SK-N-SH (cell line): ENCODE results near the gene ARAP1. TPM values are rescaled to one million over a fixed set of nuclear protein-coding genes. Genes with fewer than 3 reads are reported as not detected.

Experiments
- CTCF ChIA-PET: fragments of 300-600, 350-600 bp; formaldehyde crosslinking; extraction: SDS; loops from one replicate; lab custom pipeline; 2021; lab: Yijun Ruan, JAX
- POLR2A ChIA-PET: fragments of 350-600 bp; sonication (Branson Sonifier 250); formaldehyde crosslinking; extraction: SDS; loops from one replicate; lab custom pipeline; 2020; ENCODE audit warnings: antibody characterized with exemption, inconsistent platforms; lab: Yijun Ruan, JAX
- DNase-seq: peaks from one replicate; pipeline ENCODE4 v3.0.0; 2012
- H2AFZ ChIP-seq: fragments of 200-600 bp; sonication (generic); 2 replicates; pipeline ENCODE4 v1.8.1; 2016; ENCODE audit warnings: antibody characterized with exemption, mild to moderate bottlenecking, low read depth
- H3F3A ChIP-seq: fragments of 200-600 bp; sonication (generic); replicated peaks from 2 replicates; pipeline ENCODE3; 2016; ENCODE audit warnings: antibody characterized with exemption, mild to moderate bottlenecking; ENCODE audit not compliant: insufficient read depth
- H3K27ac ChIP-seq, 2 experiments: fragments of 200-500 bp in 1 of 2; fragments of 200-600 bp in 1 of 2; sonication (Bioruptor generic) in 1 of 2; sonication (generic), shearing (Covaris generic) in 1 of 2; 2 replicates each; pipeline versions ENCODE4 v1.5.1 to v1.6.1; 2014 to 2016; ENCODE audit warnings: low read depth in 2 of 2, inconsistent platforms in 1 of 2, low read length in 1 of 2, mild to moderate bottlenecking in 1 of 2, mixed read lengths in 1 of 2
- H3K27me3 ChIP-seq: fragments of 200-600 bp; sonication (generic), shearing (Covaris generic); 2 replicates; pipeline ENCODE4 v1.6.1; 2016; ENCODE audit warnings: mixed run types; ENCODE audit not compliant: insufficient read depth
- H3K36me3 ChIP-seq, 2 experiments: fragments of 200-500 bp in 1 of 2; fragments of 200-600 bp in 1 of 2; sonication (Bioruptor generic) in 1 of 2; sonication (generic) in 1 of 2; replicated peaks in 1 of 2; 2 replicates each; pipeline versions ENCODE3 to v1.5.1; 2014 to 2016; ENCODE audit warnings: low read length in 1 of 2, mild to moderate bottlenecking in 1 of 2; ENCODE audit not compliant: insufficient read depth in 2 of 2, control insufficient read depth in 1 of 2
- H3K4me1 ChIP-seq, 2 experiments: fragments of 200-500 bp in 1 of 2; fragments of 200-600 bp in 1 of 2; sonication (Bioruptor generic) in 1 of 2; sonication (generic), shearing (Covaris generic) in 1 of 2; 2 replicates each; pipeline versions ENCODE4 v1.5.1 to v1.6.1; 2014 to 2016; ENCODE audit warnings: low read depth in 1 of 2, low read length in 1 of 2, mixed run types in 1 of 2; ENCODE audit not compliant: insufficient read depth in 2 of 2, control insufficient read depth in 1 of 2
- H3K4me2 ChIP-seq: fragments of 200-600 bp; sonication (generic), shearing (Covaris generic); 2 replicates; pipeline ENCODE4 v1.6.1; 2017; ENCODE audit warnings: mixed run types
- H3K4me3 ChIP-seq, 2 experiments: fragments of 200-500 bp in 1 of 2; fragments of 200-600 bp in 1 of 2; sonication (Bioruptor generic) in 1 of 2; sonication (generic), shearing (Covaris generic) in 1 of 2; 2 replicates each; pipeline versions ENCODE4 v1.5.1 to v1.8.1; 2014 to 2016; ENCODE audit warnings: low read depth in 2 of 2, inconsistent platforms in 1 of 2, low read length in 1 of 2, mild to moderate bottlenecking in 1 of 2, mixed read lengths in 1 of 2, moderate library complexity in 1 of 2
- H3K79me2 ChIP-seq: fragments of 200-600 bp; sonication (generic); 2 replicates; pipeline ENCODE4 v1.8.1; 2017; ENCODE audit warnings: mild to moderate bottlenecking; ENCODE audit not compliant: insufficient read depth
- H3K9ac ChIP-seq: fragments of 200-600 bp; sonication (generic); 2 replicates; pipeline ENCODE4 v1.6.1; 2017; ENCODE audit warnings: mixed run types
- H3K9me2 ChIP-seq: fragments of 200-600 bp; sonication (generic); 2 replicates; pipeline ENCODE4 v1.6.1; 2017; ENCODE audit warnings: mixed run types
- H3K9me3 ChIP-seq: fragments of 200-600 bp; sonication (generic); 2 replicates; pipeline ENCODE4 v1.6.1; 2017; ENCODE audit warnings: mixed run types, mild to moderate bottlenecking, moderate library complexity
- H4K20me1 ChIP-seq: fragments of 200-600 bp; sonication (generic); 2 replicates; pipeline ENCODE4 v1.6.1; 2017; ENCODE audit warnings: mild to moderate bottlenecking, mixed run types; ENCODE audit not compliant: insufficient read depth
- CHD2 ChIP-seq: fragments of 150-350 bp; IDR thresholded peaks from 2 replicates; pipeline ENCODE4 v1.6.1; 2018; ENCODE audit warnings: low read length; ENCODE audit not compliant: partially characterized antibody
- EP300 ChIP-seq, 2 experiments: IDR thresholded peaks; 2 replicates each; pipeline versions ENCODE4 v1.4.0 to v1.6.1; 2012; ENCODE audit warnings: borderline replicate concordance in 1 of 2, low read depth in 1 of 2, low read length in 1 of 2
- EZH2phosphoT487 ChIP-seq: fragments of 200-600 bp; sonication (generic); IDR thresholded peaks from 2 replicates; pipeline ENCODE4 v1.6.1; 2017; ENCODE audit warnings: low read depth, mixed run types, mild to moderate bottlenecking, antibody characterized with exemption, moderate library complexity, borderline replicate concordance
- FOSL2 ChIP-seq: IDR thresholded peaks from 2 replicates; pipeline ENCODE4 v1.4.0; 2012; ENCODE audit warnings: low read depth, mild to moderate bottlenecking, moderate library complexity, borderline replicate concordance
- FOXJ3 ChIP-seq: sonication (generic); formaldehyde crosslinking; IDR thresholded peaks from 2 replicates; pipeline ENCODE4 v1.5.1; 2020; ENCODE audit warnings: mild to moderate bottlenecking, missing genetic modification reagents
- FOXM1 ChIP-seq: IDR thresholded peaks from 2 replicates; pipeline ENCODE4 v1.4.0; 2012; ENCODE audit warnings: low read depth, mild to moderate bottlenecking
- GATA2 ChIP-seq: sonication (generic); formaldehyde crosslinking; IDR thresholded peaks from 2 replicates; pipeline ENCODE4 v1.5.0; 2020; ENCODE audit warnings: mild to moderate bottlenecking, missing genetic modification reagents
- JUND ChIP-seq: IDR thresholded peaks from 2 replicates; pipeline ENCODE4 v1.4.0; 2012
- MEF2A ChIP-seq: IDR thresholded peaks from 2 replicates; pipeline ENCODE4 v1.4.0; 2012; ENCODE audit warnings: low read depth, borderline replicate concordance
- MXI1 ChIP-seq: IDR thresholded peaks from 2 replicates; pipeline ENCODE4 v1.6.1; 2012; ENCODE audit warnings: mild to moderate bottlenecking, low read depth, low read length, improper control_type of control experiment
- NRF1 ChIP-seq: IDR thresholded peaks from 2 replicates; pipeline ENCODE4 v1.6.1; 2012; ENCODE audit warnings: low read depth, mild to moderate bottlenecking, low read length
- POLR2AphosphoS5 ChIP-seq: IDR thresholded peaks from 2 replicates; pipeline ENCODE4 v1.6.1; 2012; ENCODE audit warnings: low read depth, low read length
- RCOR1 ChIP-seq: fragments of 150-350 bp; IDR thresholded peaks from 2 replicates; pipeline ENCODE4 v1.6.1; 2017; ENCODE audit warnings: antibody characterized with exemption, low read length
- RFX5 ChIP-seq: IDR thresholded peaks from 2 replicates; pipeline ENCODE4 v1.6.1; 2012; ENCODE audit warnings: mild to moderate bottlenecking, improper control_type of control experiment, low read length
- RXRA ChIP-seq: IDR thresholded peaks from 2 replicates; pipeline ENCODE4 v1.4.0; 2012; ENCODE audit warnings: low read depth, mild to moderate bottlenecking, borderline replicate concordance
- SMC3 ChIP-seq: IDR thresholded peaks from 2 replicates; pipeline ENCODE4 v1.6.1; 2012; ENCODE audit warnings: low read depth, low read length, improper control_type of control experiment
- TAF1 ChIP-seq: IDR thresholded peaks from 2 replicates; pipeline ENCODE4 v1.6.1; 2012; ENCODE audit warnings: low read depth, mild to moderate bottlenecking, low read length, moderate library complexity, borderline replicate concordance
- TCF12 ChIP-seq: IDR thresholded peaks from 2 replicates; pipeline ENCODE4 v1.4.0; 2012
- TEAD4 ChIP-seq: IDR thresholded peaks from 2 replicates; pipeline ENCODE4 v1.4.0; 2012; ENCODE audit warnings: mild to moderate bottlenecking, borderline replicate concordance; ENCODE audit not compliant: insufficient read depth
- YY1 ChIP-seq: IDR thresholded peaks from 2 replicates; pipeline ENCODE4 v1.4.0; 2012; ENCODE audit warnings: low read depth, mild to moderate bottlenecking
- WGBS: methylation state at CpG from one replicate; pipeline ENCODE4 v1.1.6; 2017; ENCODE audit warnings: low lambda C conversion rate; 5-methylcytosine and 5-hydroxymethylcytosine counted together
- polyA plus RNA-seq, 3 experiments: library from polyadenylated mRNA; depleted of rRNA; stranded (reverse); fragments of >200 nt; gene quantifications; 2 replicates each; pipeline ENCODE4 v1.2.3, GENCODE V29; 2012
- TF ChIP-seq, protein P1 (sequence below): fragments of 200-600 bp; sonication (generic); IDR thresholded peaks from 2 replicates; pipeline ENCODE4 v1.6.1; 2017; ENCODE audit warnings: antibody characterized with exemption, mild to moderate bottlenecking, moderate library complexity
- TF ChIP-seq, protein P2 (sequence below): IDR thresholded peaks from 2 replicates; pipeline ENCODE4 v1.4.0; 2012; ENCODE audit warnings: low read depth, borderline replicate concordance
- TF ChIP-seq, protein P3 (sequence below): IDR thresholded peaks from 2 replicates; pipeline ENCODE4 v1.4.0; 2012; ENCODE audit warnings: low read depth

ARAP1 gene
- polyA plus RNA-seq, 1 of the 3 experiments (the other 2 are of a cell fraction) = 56.6 TPM

DNA sequence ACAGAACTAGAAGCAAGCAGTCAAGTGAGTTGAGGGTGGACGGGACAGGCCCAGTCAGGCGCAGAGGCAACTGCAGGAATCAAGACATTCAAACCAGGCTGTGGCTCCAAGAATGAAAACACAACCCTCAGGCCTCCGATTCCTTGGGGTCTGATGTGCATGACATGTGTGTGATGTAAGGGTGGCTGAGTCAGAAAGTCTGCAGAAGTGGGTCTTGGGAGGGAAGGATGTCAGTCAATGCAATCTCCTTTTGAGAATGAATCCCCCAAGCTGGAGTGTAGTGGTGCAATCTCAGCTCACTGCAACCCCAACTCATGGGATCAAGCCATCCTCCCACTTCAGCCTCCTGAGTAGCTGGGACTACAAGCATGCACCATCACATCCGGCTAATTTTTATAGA lies 62.0 kb downstream of the ARAP1 start:
- Histone ChIP-seq H3K9me2 (no peaks in the 10 kb centered on the region), H4K20me1 (no peaks in the 10 kb centered on the region), H3K27me3 (no peaks in the 10 kb centered on the region)
- POLR2A ChIA-PET = no interaction called here
- 89% methylated on average over 4 of the region's 4 CpGs for WGBS
- TF ChIP-seq MEF2A = no peak
- no peak for TF ChIP-seq EZH2phosphoT487
- no peak for TF ChIP-seq CHD2
- TF ChIP-seq POLR2AphosphoS5 = no peak
- TF ChIP-seq JUND = no peak
- no peak for TF ChIP-seq MXI1
- TF ChIP-seq GATA2 (CRISPR knock-in tag) = no peak
- TF ChIP-seq, protein P1, sequence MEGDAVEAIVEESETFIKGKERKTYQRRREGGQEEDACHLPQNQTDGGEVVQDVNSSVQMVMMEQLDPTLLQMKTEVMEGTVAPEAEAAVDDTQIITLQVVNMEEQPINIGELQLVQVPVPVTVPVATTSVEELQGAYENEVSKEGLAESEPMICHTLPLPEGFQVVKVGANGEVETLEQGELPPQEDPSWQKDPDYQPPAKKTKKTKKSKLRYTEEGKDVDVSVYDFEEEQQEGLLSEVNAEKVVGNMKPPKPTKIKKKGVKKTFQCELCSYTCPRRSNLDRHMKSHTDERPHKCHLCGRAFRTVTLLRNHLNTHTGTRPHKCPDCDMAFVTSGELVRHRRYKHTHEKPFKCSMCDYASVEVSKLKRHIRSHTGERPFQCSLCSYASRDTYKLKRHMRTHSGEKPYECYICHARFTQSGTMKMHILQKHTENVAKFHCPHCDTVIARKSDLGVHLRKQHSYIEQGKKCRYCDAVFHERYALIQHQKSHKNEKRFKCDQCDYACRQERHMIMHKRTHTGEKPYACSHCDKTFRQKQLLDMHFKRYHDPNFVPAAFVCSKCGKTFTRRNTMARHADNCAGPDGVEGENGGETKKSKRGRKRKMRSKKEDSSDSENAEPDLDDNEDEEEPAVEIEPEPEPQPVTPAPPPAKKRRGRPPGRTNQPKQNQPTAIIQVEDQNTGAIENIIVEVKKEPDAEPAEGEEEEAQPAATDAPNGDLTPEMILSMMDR = no peak
- TF ChIP-seq FOXM1 = no peak
- no peak for TF ChIP-seq FOSL2
- TF ChIP-seq TCF12 = no peak
- no peak for TF ChIP-seq TEAD4
- TF ChIP-seq, all 33 proteins: peak for 0
- H3K4me2 ChIP-seq = no peak overlapping the region
- DNase-seq = no peak
- no peaks in the 10 kb centered on the region for H3K79me2 ChIP-seq
- CTCF ChIA-PET = interaction anchor here (1.5 kb wide), 1 partner anchor 117 kb away, joined by 3 read pairs; no protein-coding TSS in a partner anchor
- no peaks in the 10 kb centered on the region for H3K9me3 ChIP-seq
- no peak overlapping the region for H3K4me3 ChIP-seq
- H3K4me1 ChIP-seq = peaks cover 0 to 20% of the 10 kb centered on the region in 2 experiments; a peak in 1 of 4 replicates
- no peaks in the 10 kb centered on the region for H3F3A ChIP-seq
- no peak overlapping the region for H3K27ac ChIP-seq
- peaks cover 4 to 67% of the 10 kb centered on the region in 2 experiments for H3K36me3 ChIP-seq
- no peak overlapping the region for H3K9ac ChIP-seq
- no peak overlapping the region for H2AFZ ChIP-seq

DNA sequence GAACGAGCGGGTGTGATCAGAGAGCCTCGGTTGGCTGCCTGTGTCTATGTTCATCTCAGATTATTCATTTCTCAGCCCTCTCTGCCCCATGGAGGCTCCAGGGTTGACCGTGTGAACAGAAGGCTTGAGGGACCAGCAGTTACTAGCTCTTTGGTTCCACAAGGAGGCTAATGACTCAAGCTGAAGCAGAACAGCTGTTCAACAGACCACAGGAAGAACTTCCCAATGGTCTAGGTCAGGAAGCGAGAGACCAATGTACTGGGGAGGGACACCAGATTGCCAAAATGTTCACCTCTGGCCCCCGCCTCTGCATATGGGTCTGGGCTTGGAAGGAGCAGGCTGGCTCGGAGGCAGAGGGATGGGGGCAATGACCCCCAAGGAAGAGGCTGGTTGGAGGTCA lies 63.3 kb downstream of the ARAP1 start:
- no peaks in the 10 kb centered on the region for H3K9me3 ChIP-seq
- H3K36me3 ChIP-seq = peaks cover 0 to 62% of the 10 kb centered on the region in 2 experiments
- peaks cover 8% of the 10 kb centered on the region for H4K20me1 ChIP-seq
- H3K27ac ChIP-seq = no peak overlapping the region
- H2AFZ ChIP-seq = no peak overlapping the region
- no peak overlapping the region for H3K4me3 ChIP-seq
- no peak overlapping the region for H3K4me2 ChIP-seq
- peaks cover 0 to 20% of the 10 kb centered on the region in 2 experiments; a peak in 1 of 4 replicates for H3K4me1 ChIP-seq
- POLR2A ChIA-PET = no interaction called here
- no peaks in the 10 kb centered on the region for H3K9me2 ChIP-seq
- H3F3A ChIP-seq = no peaks in the 10 kb centered on the region
- CTCF ChIA-PET = interaction anchor here (1.5 to 1.8 kb wide), 3 partner anchors 100 to 115 kb away, joined by 3 to 5 read pairs (median 4); no protein-coding TSS in a partner anchor
- no peak for DNase-seq
- no peak overlapping the region for H3K9ac ChIP-seq
- TF ChIP-seq MXI1 (no peak), RFX5 (no peak), FOXJ3 (no peak), RXRA (no peak), TAF1 (no peak), EP300 (IDR thresholded peaks at IDR 0.05; ENCODE audit: borderline replicate concordance in 1 of 2, low read depth in 1 of 2, low read length in 1 of 2) (no peak), RCOR1 (no peak), TEAD4 (no peak), JUND (no peak), FOSL2 (no peak), CHD2 (no peak), NRF1 (no peak), SMC3 (no peak), YY1 (no peak)
- TF ChIP-seq, protein P2, sequence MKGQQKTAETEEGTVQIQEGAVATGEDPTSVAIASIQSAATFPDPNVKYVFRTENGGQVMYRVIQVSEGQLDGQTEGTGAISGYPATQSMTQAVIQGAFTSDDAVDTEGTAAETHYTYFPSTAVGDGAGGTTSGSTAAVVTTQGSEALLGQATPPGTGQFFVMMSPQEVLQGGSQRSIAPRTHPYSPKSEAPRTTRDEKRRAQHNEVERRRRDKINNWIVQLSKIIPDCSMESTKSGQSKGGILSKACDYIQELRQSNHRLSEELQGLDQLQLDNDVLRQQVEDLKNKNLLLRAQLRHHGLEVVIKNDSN = no peak
- TF ChIP-seq, protein P3, sequence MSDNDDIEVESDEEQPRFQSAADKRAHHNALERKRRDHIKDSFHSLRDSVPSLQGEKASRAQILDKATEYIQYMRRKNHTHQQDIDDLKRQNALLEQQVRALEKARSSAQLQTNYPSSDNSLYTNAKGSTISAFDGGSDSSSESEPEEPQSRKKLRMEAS = no peak
- 93% methylated on average over 6 of the region's 7 CpGs for WGBS
- H3K79me2 ChIP-seq = no peaks in the 10 kb centered on the region
- no peaks in the 10 kb centered on the region for H3K27me3 ChIP-seq
